MCF 10A (cell line): Measurements from ENCODE around the gene KCNT2. TPM values are rescaled to one million over a fixed set of nuclear protein-coding genes. Genes with fewer than 3 reads are reported as not detected.

ENCODE experiments used
- BruUV-seq: library from RNA; stranded (reverse); fragments of 400-500 nt; replicated peaks from 2 replicates; lab custom pipeline; 2021; lab: Mats Ljungman, UMichigan
- CTCF ChIA-PET: fragments of 300-600 bp; sonication (Branson Sonifier 250); formaldehyde crosslinking; extraction: SDS; loops from one replicate; lab custom pipeline; 2021; ENCODE audit warnings: antibody characterized with exemption, inconsistent platforms; lab: Yijun Ruan, JAX
- POLR2A ChIA-PET: fragments of 300-600, 350-650 bp; sonication (Branson Sonifier 250); formaldehyde crosslinking; extraction: SDS; loops from one replicate; lab custom pipeline; 2020; ENCODE audit warnings: antibody characterized with exemption, inconsistent platforms; lab: Yijun Ruan, JAX
- DNase-seq: peaks from one replicate; pipeline ENCODE4 v3.0.0-alpha.2; 2018; ENCODE audit not compliant: unreplicated experiment
- H3K27ac Mint-ChIP-seq: one replicate; pipeline ENCODE4 v1.8.0; 2022; ENCODE audit warnings: mild to moderate bottlenecking, low read depth, mixed read lengths; ENCODE audit not compliant: unreplicated experiment
- H3K27me3 Mint-ChIP-seq: one replicate; pipeline ENCODE4 v1.8.0; 2022; ENCODE audit warnings: mixed read lengths; ENCODE audit not compliant: insufficient read depth, unreplicated experiment
- H3K36me3 Mint-ChIP-seq: one replicate; pipeline ENCODE4 v1.8.0; 2022; ENCODE audit warnings: mild to moderate bottlenecking, moderate library complexity, mixed read lengths; ENCODE audit not compliant: insufficient read depth, unreplicated experiment
- H3K4me1 Mint-ChIP-seq: one replicate; pipeline ENCODE4 v1.8.0; 2022; ENCODE audit warnings: mixed read lengths; ENCODE audit not compliant: insufficient read depth, unreplicated experiment
- H3K4me3 Mint-ChIP-seq: one replicate; pipeline ENCODE4 v1.8.0; 2022; ENCODE audit warnings: mild to moderate bottlenecking, moderate library complexity, mixed read lengths; ENCODE audit not compliant: unreplicated experiment
- H3K9me3 Mint-ChIP-seq: one replicate; pipeline ENCODE4 v1.8.0; 2022; ENCODE audit warnings: mixed read lengths; ENCODE audit not compliant: unreplicated experiment
- CTCF ChIP-seq: fragments of 200-600 bp; IDR thresholded peaks from one replicate; pipeline ENCODE4 v1.8.0; 2022; ENCODE audit warnings: antibody characterized with exemption, mild to moderate bottlenecking; ENCODE audit not compliant: unreplicated experiment
- intact Hi-C: fragments of 100-400 bp; cut with micrococcal nuclease; formaldehyde crosslinking; loops from 2 replicates; pipeline ENCODE4 v1.14.1; 2022
- total RNA-seq: library from RNA; stranded (reverse); gene quantifications from 2 replicates; pipeline ENCODE4 v1.2.3, GENCODE V29; 2022

The KCNT2 gene
- total RNA-seq, 1 experiment from 2014 or later = 1.5 TPM

GRCh38 chr1:196357913-196358312 lies 250.3 kb downstream of the KCNT2 start:
- Mint-ChIP-seq H3K36me3 (no peaks in the 10 kb centered on the region), H3K27me3 (no peaks in the 10 kb centered on the region), H3K4me1 (peaks cover 9% of the 10 kb centered on the region), H3K27ac (no peak overlapping the region), H3K9me3 (no peaks in the 10 kb centered on the region), H3K4me3 (no peak overlapping the region)
- ChIA-PET POLR2A (interaction anchor here (0.7 to 0.9 kb wide), 3 partner anchors 9 to 302 kb away, joined by 3 read pairs; no protein-coding TSS in a partner anchor), CTCF (interaction anchor here (0.6 to 5.2 kb wide), 4 partner anchors 203 to 305 kb away, joined by 3 to 115 read pairs (median 28); no protein-coding TSS in a partner anchor)
- no TSS peak for BruUV-seq
- no peak for TF ChIP-seq CTCF
- DNase-seq = no peak
- intact Hi-C loops = loop anchor here (5.0 to 10.0 kb wide), 2 partner anchors 199 to 997 kb away; no protein-coding TSS in a partner anchor

- Mint-ChIP-seq H3K4me1 (no peaks in the 10 kb centered on the region), H3K4me3 (no peak overlapping the region), H3K9me3 (no peaks in the 10 kb centered on the region), H3K36me3 (no peaks in the 10 kb centered on the region), H3K27me3 (no peaks in the 10 kb centered on the region), H3K27ac (no peak overlapping the region)
- BruUV-seq = no TSS peak
- intact Hi-C loops = loop anchor here (1.0 to 10.0 kb wide), 4 partner anchors 202 to 1000 kb away; no protein-coding TSS in a partner anchor
- CTCF ChIA-PET = interaction anchor here (0.5 to 5.2 kb wide), 25 partner anchors 10 to 1423 kb away, joined by 3 to 115 read pairs (median 4); partner anchors contain the start of gene CFH
- peak; percentile 62 for DNase-seq
- POLR2A ChIA-PET = interaction anchor here (1.0 to 2.5 kb wide), 4 partner anchors 158 to 306 kb away, joined by 3 to 15 read pairs (median 3); no protein-coding TSS in a partner anchor
- peak; percentile 79 for TF ChIP-seq CTCF
Observed at GRCh38 chr1:196355206-196355786, 252.9 kb downstream of the KCNT2 start.

GRCh38 chr1:196344453-196344852 lies 263.8 kb downstream of the KCNT2 start:
- ChIA-PET POLR2A (interaction anchor here (0.6 kb wide), 1 partner anchor 717 kb away, joined by 3 read pairs; no protein-coding TSS in a partner anchor), CTCF (interaction anchor here (0.7 to 7.8 kb wide), 9 partner anchors 11 to 1010 kb away, joined by 3 to 47 read pairs (median 3); no protein-coding TSS in a partner anchor)
- Mint-ChIP-seq H3K4me1 (no peaks in the 10 kb centered on the region), H3K9me3 (no peaks in the 10 kb centered on the region), H3K27me3 (no peaks in the 10 kb centered on the region), H3K4me3 (no peak overlapping the region), H3K27ac (no peak overlapping the region), H3K36me3 (no peaks in the 10 kb centered on the region)
- no peak for DNase-seq
- intact Hi-C loops = no loop called here
- no peak for TF ChIP-seq CTCF
- BruUV-seq = no TSS peak

GRCh38 chr1:196324345-196324744 lies 283.9 kb downstream of the KCNT2 start:
- no TSS peak for BruUV-seq

More at GRCh38 chr1:196324345-196324744, 283.9 kb downstream of the KCNT2 start:
- no peak overlapping the region for H3K4me3 Mint-ChIP-seq
- TF ChIP-seq CTCF = no peak
- no peaks in the 10 kb centered on the region for H3K36me3 Mint-ChIP-seq
- ChIA-PET CTCF (interaction anchor here (0.5 to 1.5 kb wide), 8 partner anchors 9 to 1870 kb away, joined by 3 to 5 read pairs (median 3); no protein-coding TSS in a partner anchor), POLR2A (no interaction called here)
- no peaks in the 10 kb centered on the region for H3K9me3 Mint-ChIP-seq
- peak; percentile 24 for DNase-seq
- intact Hi-C loops = no loop called here
- peaks cover 5% of the 10 kb centered on the region for H3K4me1 Mint-ChIP-seq
- no peak overlapping the region for H3K27ac Mint-ChIP-seq
- H3K27me3 Mint-ChIP-seq = no peaks in the 10 kb centered on the region
